ENCODE measurements around the gene LRG1.

LRG1 gene

DNA sequence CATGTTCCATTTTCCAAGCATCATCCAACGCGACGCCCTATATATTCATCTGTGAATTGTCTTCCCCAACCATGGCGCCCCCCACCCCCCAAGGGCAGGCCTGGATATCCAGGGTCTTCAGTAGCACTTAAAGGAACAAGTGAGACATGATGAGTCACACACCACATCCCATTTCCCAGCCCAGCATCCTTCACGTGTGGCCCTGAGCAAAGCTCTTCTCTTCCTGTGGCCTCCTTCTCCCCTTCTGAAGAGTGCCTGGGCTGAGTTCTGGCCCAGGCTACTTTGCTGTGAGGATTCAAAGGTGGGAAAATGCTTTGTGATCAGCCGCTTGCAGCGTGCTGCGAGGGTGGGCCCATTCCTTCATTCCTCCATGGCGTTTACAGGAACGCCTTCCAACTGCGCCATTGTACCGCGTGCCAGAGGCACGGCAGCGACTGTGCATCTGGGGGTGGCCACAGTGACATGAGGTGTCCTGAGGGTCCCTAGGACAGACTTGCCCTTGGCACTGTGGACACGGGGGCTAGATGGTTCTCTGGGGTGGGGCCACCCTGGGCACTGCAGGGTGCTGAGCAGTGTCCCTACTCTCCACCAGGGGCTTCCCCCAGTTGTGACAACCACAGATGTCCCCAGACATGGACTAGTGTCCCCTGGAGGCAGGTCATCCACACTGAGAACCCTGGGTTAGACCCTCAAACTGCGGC, 33.2 kb downstream of the LRG1 start:
- H3K36me3 ChIP-seq (ENCODE audit: control insufficient read depth, insufficient read depth, low read length), result peaks cover 15% of the 10 kb centered on the region
- no peak overlapping the region for H3K4me3 ChIP-seq (replicated peaks; ENCODE audit: low read depth, low read length)
- no peaks in the 10 kb centered on the region for H3K27me3 ChIP-seq (replicated peaks; ENCODE audit: control insufficient read depth, insufficient read depth, low read length)
- no peak for DNase-seq (ENCODE audit: extremely low read depth, insufficient read length)
- TF ChIP-seq, protein P1, sequence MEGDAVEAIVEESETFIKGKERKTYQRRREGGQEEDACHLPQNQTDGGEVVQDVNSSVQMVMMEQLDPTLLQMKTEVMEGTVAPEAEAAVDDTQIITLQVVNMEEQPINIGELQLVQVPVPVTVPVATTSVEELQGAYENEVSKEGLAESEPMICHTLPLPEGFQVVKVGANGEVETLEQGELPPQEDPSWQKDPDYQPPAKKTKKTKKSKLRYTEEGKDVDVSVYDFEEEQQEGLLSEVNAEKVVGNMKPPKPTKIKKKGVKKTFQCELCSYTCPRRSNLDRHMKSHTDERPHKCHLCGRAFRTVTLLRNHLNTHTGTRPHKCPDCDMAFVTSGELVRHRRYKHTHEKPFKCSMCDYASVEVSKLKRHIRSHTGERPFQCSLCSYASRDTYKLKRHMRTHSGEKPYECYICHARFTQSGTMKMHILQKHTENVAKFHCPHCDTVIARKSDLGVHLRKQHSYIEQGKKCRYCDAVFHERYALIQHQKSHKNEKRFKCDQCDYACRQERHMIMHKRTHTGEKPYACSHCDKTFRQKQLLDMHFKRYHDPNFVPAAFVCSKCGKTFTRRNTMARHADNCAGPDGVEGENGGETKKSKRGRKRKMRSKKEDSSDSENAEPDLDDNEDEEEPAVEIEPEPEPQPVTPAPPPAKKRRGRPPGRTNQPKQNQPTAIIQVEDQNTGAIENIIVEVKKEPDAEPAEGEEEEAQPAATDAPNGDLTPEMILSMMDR (IDR thresholded peaks at IDR 0.05; ENCODE audit: insufficient read depth, low read length, poor library complexity, severe bottlenecking), result no peak

DNA sequence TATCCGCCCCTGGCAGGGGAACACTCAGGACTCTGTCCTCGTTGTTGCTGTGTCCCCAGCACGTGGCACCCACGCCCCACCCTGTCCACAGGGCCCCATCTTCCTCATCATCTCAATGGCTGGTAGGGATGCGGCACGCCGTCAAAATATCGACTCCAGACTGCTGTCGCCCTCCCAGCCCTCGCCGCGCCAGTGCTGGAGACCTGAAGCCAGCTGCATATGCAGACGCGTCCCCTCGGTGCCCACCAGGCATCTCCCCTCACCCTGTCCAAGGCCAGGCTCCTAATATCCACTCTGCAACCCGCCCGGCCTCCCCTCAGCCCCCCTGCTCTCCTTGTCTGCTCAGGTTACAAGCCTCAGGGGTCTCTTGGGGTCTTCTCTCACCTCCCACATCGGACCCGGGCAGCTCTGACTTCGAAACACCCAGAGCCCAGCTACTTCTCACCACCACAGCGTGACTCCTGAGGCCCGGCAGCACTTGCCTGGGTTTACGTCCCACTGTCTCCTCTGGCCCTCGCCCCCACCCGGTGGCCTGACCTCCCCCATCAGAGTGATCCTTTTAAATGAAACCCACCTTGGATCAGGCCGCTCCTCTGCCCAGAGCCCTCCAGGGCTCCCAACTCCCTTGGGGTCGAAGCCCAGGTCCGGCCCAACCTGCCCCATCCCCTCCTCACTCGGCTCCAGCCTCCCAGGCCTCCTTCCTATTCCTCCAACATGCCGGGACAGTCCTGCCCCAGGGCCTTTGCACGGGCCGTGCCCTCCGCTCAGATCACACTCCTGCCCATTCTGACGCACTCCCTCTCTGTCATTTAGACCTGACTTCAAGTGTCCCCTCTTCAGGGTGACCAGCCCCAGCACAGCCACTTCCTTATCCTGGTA, 34.0 kb downstream of the LRG1 start:
- H3K36me3 ChIP-seq (ENCODE audit: control insufficient read depth, insufficient read depth, low read length), result peaks cover 20% of the 10 kb centered on the region

DNA sequence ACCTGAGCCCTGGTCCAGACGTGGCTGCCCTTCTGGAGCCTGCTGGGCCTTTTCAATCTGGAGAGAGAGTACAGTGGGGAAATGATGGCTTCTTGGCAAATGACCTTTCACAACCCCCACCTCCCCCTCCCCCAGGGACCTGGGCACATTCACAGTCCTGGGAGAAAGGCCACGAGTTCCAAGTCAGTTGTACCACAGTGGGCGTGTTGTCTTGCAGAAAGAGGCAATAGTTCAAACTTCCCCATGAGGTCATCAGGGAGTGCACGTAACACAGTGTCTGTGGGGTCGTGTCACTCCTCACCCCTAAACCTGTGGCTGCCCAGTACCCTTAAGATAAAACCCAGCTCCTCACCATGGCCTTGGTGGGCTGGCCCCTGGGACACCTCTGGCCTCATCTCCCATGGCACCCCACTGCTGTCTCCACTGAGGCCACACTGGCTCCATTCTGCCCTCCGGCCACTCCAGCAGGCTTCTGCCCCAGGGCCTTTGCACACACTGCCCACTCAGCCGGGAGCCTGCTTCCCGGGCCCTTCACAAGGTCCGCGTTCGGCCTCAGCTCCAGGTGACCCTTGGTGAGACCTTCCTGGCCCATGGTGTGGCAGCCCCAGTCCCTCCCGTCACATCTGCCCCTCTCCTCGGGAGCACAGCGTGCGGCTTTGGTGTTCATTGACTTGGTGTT, 34.8 kb downstream of the LRG1 start:
- Histone ChIP-seq H3K4me3 (replicated peaks; ENCODE audit: low read depth, low read length) (no peak overlapping the region), H3K27me3 (replicated peaks; ENCODE audit: control insufficient read depth, insufficient read depth, low read length) (no peaks in the 10 kb centered on the region), H3K36me3 (ENCODE audit: control insufficient read depth, insufficient read depth, low read length) (peaks cover 20% of the 10 kb centered on the region)
- TF ChIP-seq, protein P1 (IDR thresholded peaks at IDR 0.05; ENCODE audit: insufficient read depth, low read length, poor library complexity, severe bottlenecking), result no peak
- DNase-seq (ENCODE audit: extremely low read depth, insufficient read length), result no peak

More for the DNA sequence above, 34.0 kb downstream of the LRG1 start:
- no peak overlapping the region for H3K4me3 ChIP-seq (replicated peaks; ENCODE audit: low read depth, low read length)
- no peaks in the 10 kb centered on the region for H3K27me3 ChIP-seq (replicated peaks; ENCODE audit: control insufficient read depth, insufficient read depth, low read length)
- no peak for DNase-seq (ENCODE audit: extremely low read depth, insufficient read length)
- TF ChIP-seq, protein P1 (IDR thresholded peaks at IDR 0.05; ENCODE audit: insufficient read depth, low read length, poor library complexity, severe bottlenecking), result no peak

DNA sequence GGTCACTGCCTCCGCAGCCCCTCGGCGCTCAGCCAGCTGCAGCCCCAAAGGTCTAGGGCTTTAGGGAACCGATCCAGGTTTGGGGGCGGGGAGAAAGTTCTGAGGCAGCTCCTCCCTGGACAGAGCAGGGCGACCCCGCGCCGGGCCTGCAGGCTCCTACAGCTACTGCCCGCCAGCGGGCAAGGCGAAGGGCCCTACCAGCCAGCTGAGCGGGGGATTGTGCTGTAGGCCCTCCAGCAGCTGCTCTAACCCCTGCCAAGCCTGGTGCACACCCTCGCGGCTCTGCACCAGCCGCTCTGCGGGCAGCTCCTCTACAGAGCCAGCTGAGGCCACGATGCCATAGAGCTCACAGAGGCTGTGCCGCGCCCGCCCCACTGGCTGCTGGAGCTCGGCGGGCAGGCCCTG, 35.5 kb downstream of the LRG1 start:
- Histone ChIP-seq H3K36me3 (ENCODE audit: control insufficient read depth, insufficient read depth, low read length) (peaks cover 22% of the 10 kb centered on the region), H3K4me3 (replicated peaks; ENCODE audit: low read depth, low read length) (no peak overlapping the region), H3K27me3 (replicated peaks; ENCODE audit: control insufficient read depth, insufficient read depth, low read length) (no peaks in the 10 kb centered on the region)
- no peak for DNase-seq (ENCODE audit: extremely low read depth, insufficient read length)
- TF ChIP-seq, protein P1 (IDR thresholded peaks at IDR 0.05; ENCODE audit: insufficient read depth, low read length, poor library complexity, severe bottlenecking), result no peak

DNA sequence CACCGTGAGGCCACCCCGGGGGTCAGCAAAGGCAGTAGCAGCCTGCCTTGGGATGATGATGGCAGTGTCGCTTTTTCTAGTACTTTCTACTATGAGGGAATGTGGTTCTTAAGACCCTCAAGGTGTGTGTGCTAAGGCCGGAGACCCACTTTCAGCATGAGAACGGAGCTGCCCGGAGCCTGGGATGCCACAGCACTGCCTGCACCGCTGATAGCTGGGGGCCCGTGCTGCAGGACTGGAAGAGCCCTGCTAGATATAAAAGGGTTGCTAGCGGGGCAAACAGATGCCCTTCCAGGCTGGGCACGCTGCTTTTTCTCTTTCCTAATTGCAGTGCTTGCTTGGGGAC, 36.0 kb downstream of the LRG1 start:
- Histone ChIP-seq H3K4me3 (replicated peaks; ENCODE audit: low read depth, low read length) (no peak overlapping the region), H3K27me3 (replicated peaks; ENCODE audit: control insufficient read depth, insufficient read depth, low read length) (no peaks in the 10 kb centered on the region), H3K36me3 (ENCODE audit: control insufficient read depth, insufficient read depth, low read length) (peaks cover 22% of the 10 kb centered on the region)
- TF ChIP-seq, protein P1 (IDR thresholded peaks at IDR 0.05; ENCODE audit: insufficient read depth, low read length, poor library complexity, severe bottlenecking), result no peak
- DNase-seq (ENCODE audit: extremely low read depth, insufficient read length), result no peak

All from GM06990 (cell line).